DOHH2 (cell line): ENCODE measurements around the gene FAM9C.
A peak's percentile ranks its signal among the peaks of the same experiment; 100 is the strongest.

Source experiments
- H3F3A ChIP-seq: fragments of 200-600 bp; sonication (generic), shearing (Covaris generic); 2 replicates; pipeline ENCODE4 v1.6.0; 2016; ENCODE audit warnings: antibody characterized with exemption, mild to moderate bottlenecking; ENCODE audit not compliant: control insufficient read depth, insufficient read depth
- H3K27ac ChIP-seq: fragments of 200-600 bp; sonication (generic); 2 replicates; pipeline ENCODE4 v1.5.1; 2014; ENCODE audit warnings: low read depth, mild to moderate bottlenecking, low read length, moderate library complexity
- H3K27me3 ChIP-seq: fragments of 200-600 bp; sonication (generic); 2 replicates; pipeline ENCODE4 v1.6.1; 2014; ENCODE audit warnings: mild to moderate bottlenecking, low read length, mixed read lengths; ENCODE audit not compliant: control insufficient read depth
- H3K36me3 ChIP-seq: fragments of 200-600 bp; sonication (generic); 2 replicates; pipeline ENCODE4 v1.6.1; 2014; ENCODE audit warnings: mild to moderate bottlenecking, low read length, moderate library complexity, mixed read lengths; ENCODE audit not compliant: control insufficient read depth
- H3K4me1 ChIP-seq: fragments of 200-600 bp; sonication (generic); 2 replicates; pipeline ENCODE4 v1.6.1; 2014; ENCODE audit warnings: mild to moderate bottlenecking, low read length, mixed read lengths; ENCODE audit not compliant: control insufficient read depth
- H3K4me2 ChIP-seq: fragments of 200-600 bp; sonication (generic); 2 replicates; pipeline ENCODE4 v1.6.0; 2014; ENCODE audit warnings: mild to moderate bottlenecking, low read length, moderate library complexity
- H3K4me3 ChIP-seq: fragments of 200-600 bp; sonication (generic); 2 replicates; pipeline ENCODE4 v1.5.1; 2014; ENCODE audit warnings: mild to moderate bottlenecking, low read length, mixed read lengths
- H3K79me2 ChIP-seq: fragments of 200-600 bp; sonication (generic); 2 replicates; pipeline ENCODE4 v1.6.1; 2014; ENCODE audit warnings: mild to moderate bottlenecking, low read length, mixed read lengths; ENCODE audit not compliant: control insufficient read depth
- H3K9me2 ChIP-seq: fragments of 200-600 bp; sonication (generic); replicated peaks from 2 replicates; pipeline ENCODE4 v1.6.1; 2014; ENCODE audit warnings: mild to moderate bottlenecking, low read length, mixed read lengths; ENCODE audit not compliant: control insufficient read depth
- H3K9me3 ChIP-seq: fragments of 200-600 bp; sonication (generic); 2 replicates; pipeline ENCODE4 v1.6.1; 2014; ENCODE audit warnings: antibody characterized with exemption, low read length, mixed read lengths; ENCODE audit not compliant: control insufficient read depth, insufficient read depth
- H4K20me1 ChIP-seq: fragments of 200-600 bp; sonication (generic); 2 replicates; pipeline ENCODE4 v1.6.0; 2014; ENCODE audit warnings: low read depth, mild to moderate bottlenecking, antibody characterized with exemption, low read length, moderate library complexity; ENCODE audit not compliant: control insufficient read depth, insufficient read depth
- CTCF ChIP-seq: fragments of 200-600 bp; sonication (generic); IDR thresholded peaks from one replicate; pipeline ENCODE4 v1.5.1; 2014; ENCODE audit warnings: antibody characterized with exemption, mild to moderate bottlenecking, low read depth, low read length; ENCODE audit not compliant: poor library complexity, severe bottlenecking
- EZH2phosphoT487 ChIP-seq: fragments of 200-600 bp; sonication (generic); IDR thresholded peaks from 2 replicates; pipeline ENCODE4 v1.6.1; 2017; ENCODE audit warnings: borderline replicate concordance, mild to moderate bottlenecking, antibody characterized with exemption, low read length, moderate library complexity, mixed read lengths

FAM9C gene

DNA sequence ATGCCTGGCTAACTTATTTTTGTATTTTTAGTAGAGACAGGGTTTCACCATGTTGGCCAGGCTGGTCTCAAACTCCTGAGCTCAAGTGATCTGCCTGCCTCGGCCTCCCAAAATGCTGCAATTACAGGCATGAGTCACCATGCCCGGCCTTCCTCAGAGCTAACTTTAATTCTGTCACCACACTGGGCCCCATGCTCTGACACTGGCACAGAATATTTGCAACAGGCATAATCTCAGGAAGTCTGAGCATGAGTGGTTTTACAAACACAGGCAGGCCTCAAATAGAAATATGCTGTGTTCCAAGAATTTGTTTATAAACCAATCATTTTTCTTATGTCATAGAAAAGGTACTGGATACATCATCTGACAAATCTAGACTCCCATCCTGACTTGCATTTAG, 32.7 kb upstream of the FAM9C start:
- Histone ChIP-seq H3F3A (peaks cover 18% of the 10 kb centered on the region), H3K9me3 (no peaks in the 10 kb centered on the region), H4K20me1 (no peaks in the 10 kb centered on the region), H3K79me2 (no peaks in the 10 kb centered on the region), H3K9me2 (no peaks in the 10 kb centered on the region), H3K27me3 (no peaks in the 10 kb centered on the region), H3K27ac (no peak overlapping the region), H3K4me2 (no peak overlapping the region), H3K36me3 (no peaks in the 10 kb centered on the region), H3K4me3 (no peak overlapping the region), H3K4me1 (peaks cover 82% of the 10 kb centered on the region)
- TF ChIP-seq CTCF (no peak), EZH2phosphoT487 (no peak)

DNA sequence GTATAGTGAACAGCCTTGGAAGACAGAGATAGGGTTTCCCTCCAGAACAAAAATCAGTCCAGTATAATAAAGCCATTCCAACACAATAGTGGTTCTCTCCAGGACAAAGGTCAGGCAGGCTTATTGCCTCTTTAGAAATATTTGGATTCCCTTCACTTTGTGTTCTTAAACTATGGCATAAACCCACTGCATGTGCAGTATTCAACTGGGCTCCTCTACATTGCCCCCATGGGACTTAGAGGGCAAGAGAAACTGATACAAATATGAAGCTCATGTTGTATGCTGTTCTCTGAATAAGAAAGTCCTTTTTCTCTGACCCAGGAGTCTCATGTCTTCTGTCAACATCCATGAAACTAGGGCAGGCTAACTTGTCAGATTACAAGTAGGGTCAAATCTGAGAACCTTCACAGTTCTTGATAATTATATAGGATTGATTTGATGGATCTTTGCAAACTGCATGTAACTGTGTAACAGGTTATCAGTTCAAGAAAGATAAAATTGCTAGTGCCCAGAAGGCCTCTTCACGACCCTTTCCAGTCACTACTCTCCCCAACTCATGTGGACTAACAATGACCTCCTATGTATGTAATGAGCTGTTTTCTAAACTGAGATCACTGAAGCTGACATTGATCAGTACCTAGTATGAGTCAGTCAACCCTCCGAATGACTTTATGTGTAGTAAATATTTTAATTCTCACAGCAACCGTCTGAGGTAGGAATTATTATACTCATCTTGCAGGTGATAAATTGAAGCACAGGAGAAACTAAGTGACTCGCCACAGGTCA, 31.9 kb upstream of the FAM9C start:
- no peaks in the 10 kb centered on the region for H3K79me2 ChIP-seq
- no peak overlapping the region for H3K27ac ChIP-seq
- no peaks in the 10 kb centered on the region for H3K9me3 ChIP-seq
- H3K27me3 ChIP-seq: no peaks in the 10 kb centered on the region
- H3K4me2 ChIP-seq: no peak overlapping the region
- peaks cover 75% of the 10 kb centered on the region for H3K4me1 ChIP-seq
- H4K20me1 ChIP-seq: no peaks in the 10 kb centered on the region
- TF ChIP-seq EZH2phosphoT487 (no peak), CTCF (no peak)
- H3F3A ChIP-seq: peaks cover 12% of the 10 kb centered on the region
- H3K36me3 ChIP-seq: no peaks in the 10 kb centered on the region
- H3K9me2 ChIP-seq: no peaks in the 10 kb centered on the region
- no peak overlapping the region for H3K4me3 ChIP-seq

DNA sequence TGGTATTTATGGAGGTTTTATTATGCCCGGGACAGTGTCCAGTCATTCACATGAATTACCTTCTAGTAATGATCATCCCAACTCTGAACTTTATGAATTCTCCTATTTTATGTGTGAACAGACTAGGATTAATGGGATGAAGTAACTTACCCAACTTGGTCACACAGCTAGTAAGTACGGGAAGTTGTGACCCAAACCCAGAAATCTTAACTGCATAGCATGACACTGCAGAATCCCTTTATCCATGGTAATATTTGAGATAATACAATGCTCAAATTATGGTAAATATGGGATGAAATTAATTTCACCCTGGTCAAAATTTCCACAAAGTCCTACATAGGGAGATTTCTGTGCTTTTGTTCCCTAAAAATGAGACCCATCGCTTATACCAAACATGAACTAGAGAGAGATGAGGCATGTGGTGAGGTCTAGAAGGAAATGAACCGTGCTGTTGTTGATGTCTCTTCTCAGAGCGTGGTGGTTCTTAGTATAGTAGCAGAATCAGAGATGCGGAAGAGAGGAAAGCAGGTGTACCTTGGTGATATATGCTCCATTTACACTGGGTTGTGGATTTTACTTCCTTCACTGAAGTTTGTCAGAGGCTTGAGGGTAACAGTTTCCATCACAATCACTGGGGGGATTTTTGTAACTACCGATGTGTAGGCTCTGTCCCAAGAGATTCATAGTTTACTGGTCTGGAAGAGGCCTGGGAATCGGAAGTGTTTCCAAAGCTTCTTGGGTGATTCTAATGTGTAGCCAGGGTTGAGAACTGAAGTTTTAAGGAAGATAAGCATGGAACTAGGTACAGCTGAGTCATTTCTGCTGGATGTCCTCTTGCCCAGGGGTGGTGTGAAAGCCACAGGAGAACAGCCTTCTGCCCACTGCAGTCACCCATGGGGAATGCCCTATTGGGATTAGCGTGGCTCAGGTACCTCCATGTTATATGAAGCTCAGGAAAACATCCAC, 30.2 kb upstream of the FAM9C start:
- Histone ChIP-seq H3K27me3 (no peaks in the 10 kb centered on the region), H3F3A (no peaks in the 10 kb centered on the region), H3K79me2 (no peaks in the 10 kb centered on the region), H3K36me3 (no peaks in the 10 kb centered on the region), H3K4me1 (peaks cover 58% of the 10 kb centered on the region), H4K20me1 (no peaks in the 10 kb centered on the region), H3K9me2 (no peaks in the 10 kb centered on the region), H3K9me3 (no peaks in the 10 kb centered on the region), H3K4me2 (peak overlapping the region; percentile 68), H3K27ac (peak overlapping the region; percentile 71), H3K4me3 (peak overlapping the region; percentile 54)
- TF ChIP-seq EZH2phosphoT487: no peak
- no peak for TF ChIP-seq CTCF
